NCI-H146 treated with DMSO at 0.1 percent for 48 hours (cell line): ENCODE measurements around the gene GGT1.
"Not testable (repeated sequence)": the region's sequence is repeated elsewhere in the genome, so short reads cannot be mapped to it uniquely, and the experiment has no call there.

Source experiments
- DNase-seq: peaks from one replicate; lab custom pipeline; 2025; ENCODE audit not compliant: unreplicated experiment; lab: John Stamatoyannopoulos, UW

Gene GGT1

GRCh38 chr22:24633231-24634023 lies 30.4 kb downstream of the GGT1 start:
- not testable (repeated sequence) for DNase-seq

GRCh38 chr22:24634776-24635389 lies 31.9 kb downstream of the GGT1 start:
- not testable (repeated sequence) for DNase-seq

DNA sequence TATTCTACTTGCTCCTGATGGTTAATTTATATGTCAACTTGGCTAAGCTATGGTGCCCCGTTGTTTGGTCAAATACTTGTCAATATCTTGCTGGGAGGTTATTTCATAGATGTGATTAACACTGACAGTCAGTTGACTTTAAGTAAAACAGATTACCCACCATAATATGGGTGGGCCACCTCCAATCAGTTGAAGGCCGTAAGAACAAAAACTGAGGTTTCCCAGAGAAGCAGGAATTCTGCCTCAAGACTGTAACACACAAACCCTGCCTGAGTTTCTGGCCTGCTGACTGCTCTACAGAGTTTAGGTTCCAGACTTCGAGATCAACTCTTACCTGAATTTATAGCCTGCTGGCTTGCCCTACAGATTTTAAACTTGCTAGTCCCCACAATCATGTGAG lies 33.5 kb downstream of the GGT1 start:
- DNase-seq = not testable (repeated sequence)

DNA sequence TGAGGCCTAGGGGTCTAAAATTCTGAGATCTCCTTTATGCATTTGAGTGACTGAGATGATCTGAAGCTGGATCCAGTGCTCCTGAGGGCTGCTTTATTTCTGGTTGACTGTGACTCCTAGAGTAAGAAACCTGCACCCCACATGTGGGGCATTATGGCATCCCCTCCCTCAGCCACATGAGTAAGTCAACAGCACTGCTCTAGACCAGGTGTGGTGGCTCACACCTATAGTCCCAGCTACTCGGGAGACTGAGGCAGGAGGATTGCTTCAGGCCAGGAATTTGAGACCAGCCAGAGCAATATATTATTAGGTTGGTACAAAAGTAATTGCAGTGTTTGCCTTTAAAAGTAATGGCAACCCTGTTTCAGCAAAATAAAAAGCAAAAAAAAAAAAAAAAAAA lies 39.3 kb downstream of the GGT1 start:
- not testable (repeated sequence) for DNase-seq

- DNase-seq = not testable (repeated sequence)
Observed at GRCh38 chr22:24644409-24644808, 41.4 kb downstream of the GGT1 start.

DNA sequence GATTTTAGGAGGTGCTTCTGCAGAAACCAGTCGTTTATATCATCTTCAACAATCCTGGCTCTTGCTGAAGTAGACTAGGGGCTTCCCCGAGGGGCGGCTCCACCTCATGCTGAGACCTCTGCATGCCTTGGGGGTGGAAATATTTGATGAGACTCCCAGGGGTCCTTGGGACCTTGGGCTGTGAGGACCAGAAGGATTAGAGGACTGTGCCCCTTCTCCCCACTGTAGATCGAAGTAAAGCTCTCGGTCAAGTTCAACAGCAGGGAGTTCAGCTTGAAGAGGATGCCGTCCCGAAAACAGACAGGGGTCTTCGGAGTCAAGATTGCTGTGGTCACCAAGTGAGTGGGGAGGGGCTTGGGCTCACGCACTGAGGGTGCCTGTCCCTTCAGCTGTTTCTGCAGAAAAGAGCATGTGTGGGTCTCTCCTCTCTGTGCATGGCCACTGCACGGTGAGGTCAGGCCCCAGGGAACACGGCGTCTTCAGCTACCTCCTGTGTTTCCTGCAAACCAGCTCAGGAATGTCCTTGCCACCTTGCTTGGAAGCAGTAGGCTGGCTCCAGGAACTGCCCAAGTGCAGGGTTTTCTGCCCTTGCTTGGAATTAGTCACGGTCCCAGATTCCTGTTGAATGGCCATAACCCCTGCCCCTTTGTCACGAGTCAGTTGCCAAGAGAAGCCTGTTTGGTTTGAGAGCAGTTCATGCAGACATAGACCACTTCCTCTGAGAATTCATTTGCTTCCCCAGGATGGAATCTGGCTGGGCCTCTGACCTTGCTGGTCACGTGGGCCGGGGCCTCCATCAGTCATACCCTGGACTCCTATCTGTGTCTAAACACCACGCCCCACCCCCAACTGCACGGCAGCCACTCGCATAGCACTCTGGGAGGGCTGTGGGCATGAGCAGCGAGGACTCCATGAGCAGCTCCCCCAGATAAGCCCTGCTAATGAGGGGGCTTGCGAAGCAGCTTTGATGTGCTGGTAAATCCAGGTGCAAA lies 42.7 kb downstream of the GGT1 start:
- DNase-seq = not testable (repeated sequence)

GRCh38 chr22:24646756-24647155 lies 43.8 kb downstream of the GGT1 start:
- not testable (repeated sequence) for DNase-seq

GRCh38 chr22:24649371-24649770 lies 46.4 kb downstream of the GGT1 start:
- DNase-seq = not testable (repeated sequence)

GRCh38 chr22:24650884-24651283 lies 47.9 kb downstream of the GGT1 start:
- DNase-seq = not testable (repeated sequence)

DNA sequence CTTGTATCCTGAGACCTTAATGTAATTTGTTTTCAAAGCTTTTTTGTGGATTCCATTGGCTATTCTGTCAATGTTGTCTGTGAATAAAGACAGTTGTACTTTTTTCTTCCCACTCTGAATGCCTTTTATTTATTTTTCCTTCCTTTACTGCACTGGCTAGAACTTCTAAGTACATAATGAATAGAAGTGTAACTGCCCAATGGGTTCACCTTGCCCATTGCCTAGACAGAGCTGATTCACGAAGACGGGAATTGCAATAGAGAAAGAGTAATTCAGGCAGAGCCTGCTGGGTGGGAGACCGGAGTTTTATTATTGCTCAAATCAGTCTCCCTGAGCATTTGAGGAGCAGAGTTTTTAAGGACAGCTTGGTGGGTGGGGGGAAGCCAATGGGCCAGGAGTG lies 62.4 kb downstream of the GGT1 start:
- DNase-seq = not testable (repeated sequence)

- not testable (repeated sequence) for DNase-seq
Observed at GRCh38 chr22:24667904-24668303, 64.9 kb downstream of the GGT1 start.

GRCh38 chr22:24672532-24672931 lies 69.5 kb downstream of the GGT1 start:
- DNase-seq = not testable (repeated sequence)
